DMS79 (cell line): Measurements from ENCODE around the gene EIF4B.
"Not testable (repeated sequence)": the region's sequence is repeated elsewhere in the genome, so short reads cannot be mapped to it uniquely, and the experiment has no call there.

Source experiments
- DNase-seq: peaks from one replicate; lab custom pipeline; 2025; lab: John Stamatoyannopoulos, UW

Gene EIF4B

GRCh38 chr12:53004178-53004577 is 2.1 kb upstream of the EIF4B start:
- DNase-seq: no peak

- no peak for DNase-seq
These were observed 1.7 kb upstream of the EIF4B start for GRCh38 chr12:53004582-53004981.

GRCh38 chr12:53005215-53005985 is 856 bp upstream of the EIF4B start:
- no peak for DNase-seq

- peak; percentile 21 for DNase-seq
These were observed 604 bp downstream of the EIF4B start for GRCh38 chr12:53006810-53007309.

- no peak for DNase-seq
These were observed 1.1 kb downstream of the EIF4B start for GRCh38 chr12:53007343-53007742.

DNA sequence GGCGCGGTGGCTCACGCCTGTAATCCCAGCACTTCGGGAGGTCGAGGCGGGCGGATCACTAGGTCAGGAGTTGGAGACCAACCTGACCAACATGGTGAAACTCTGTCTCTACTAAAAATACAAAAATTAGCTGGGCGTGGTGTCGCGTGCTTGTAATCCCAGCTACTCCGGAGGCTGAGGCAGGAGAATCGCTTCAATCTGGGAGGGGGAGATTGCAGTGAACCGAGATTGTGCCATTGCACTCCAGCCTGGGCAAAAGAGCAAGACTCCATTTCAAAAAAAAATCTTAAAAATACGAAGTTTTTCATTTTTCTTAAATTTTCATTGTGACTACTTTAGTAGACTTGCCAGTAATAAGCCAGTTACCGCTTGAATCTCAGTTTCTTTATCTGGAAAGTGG is 2.5 kb downstream of the EIF4B start:
- not testable (repeated sequence) for DNase-seq

DNA sequence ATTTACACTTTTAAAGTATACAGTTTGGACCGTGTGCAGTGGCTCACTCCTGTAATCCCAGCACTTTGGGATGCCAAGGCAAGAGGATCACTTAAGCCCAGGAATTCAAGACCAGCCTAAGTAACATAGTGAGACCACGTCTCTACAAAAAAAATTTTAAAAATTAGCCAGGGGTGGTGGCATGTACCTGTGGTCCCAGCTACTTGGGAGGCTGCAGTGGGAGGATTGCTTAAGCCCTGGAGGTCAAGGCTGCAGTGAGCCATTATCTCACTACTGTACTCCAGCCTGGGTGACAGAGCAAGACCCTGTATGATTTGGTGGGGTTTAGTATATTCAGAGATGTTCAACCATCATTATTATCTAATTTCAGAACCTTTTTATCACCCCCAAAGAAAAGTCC is 4.7 kb downstream of the EIF4B start:
- DNase-seq: no peak

DNA sequence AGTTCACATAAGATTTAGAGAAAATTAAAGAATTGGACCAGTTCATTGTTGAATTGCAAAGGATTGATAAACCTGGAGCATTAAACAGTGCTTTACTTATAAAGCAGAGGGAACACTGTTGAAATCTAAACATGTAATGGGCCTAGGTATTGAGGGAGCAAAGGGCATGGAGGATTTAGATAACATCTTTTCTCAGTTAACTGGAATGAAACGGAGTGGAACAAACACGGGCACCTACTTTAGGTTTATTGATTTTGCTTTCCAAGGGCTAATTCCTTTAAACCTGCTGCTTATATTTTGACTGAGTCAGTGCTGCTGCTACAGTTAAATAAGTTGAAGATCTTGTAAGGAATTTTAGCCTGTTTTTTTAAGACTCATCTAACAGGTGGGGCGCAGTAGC is 5.6 kb downstream of the EIF4B start:
- DNase-seq: no peak

GRCh38 chr12:53012928-53013327 is 6.7 kb downstream of the EIF4B start:
- no peak for DNase-seq

GRCh38 chr12:53014709-53015108 is 8.5 kb downstream of the EIF4B start:
- no peak for DNase-seq

- no peak for DNase-seq
These were observed 19.0 kb downstream of the EIF4B start for GRCh38 chr12:53025250-53025649.

DNA sequence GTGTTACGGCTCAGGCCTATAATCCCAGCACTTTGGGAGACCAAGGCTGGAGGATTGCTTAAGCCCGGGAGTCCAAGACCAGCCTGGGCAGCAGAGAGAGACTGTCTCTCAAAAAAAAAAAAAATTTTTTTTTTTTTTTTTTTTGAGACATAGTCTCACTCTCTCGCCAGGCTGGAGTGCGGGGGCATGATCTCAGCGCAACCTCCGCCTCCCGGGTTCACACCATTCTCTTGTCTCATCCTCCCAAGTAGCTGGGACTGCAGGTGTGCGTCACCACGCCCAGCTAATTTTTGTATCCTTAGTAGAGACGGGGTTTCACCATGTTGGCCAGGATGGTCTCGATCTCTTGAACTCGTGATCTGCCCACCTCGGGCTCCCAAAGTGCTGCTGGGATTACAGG is 20.8 kb downstream of the EIF4B start:
- DNase-seq: not testable (repeated sequence)

- no peak for DNase-seq
These were observed 25.4 kb downstream of the EIF4B start for GRCh38 chr12:53031616-53032015.

- DNase-seq: not testable (repeated sequence)
These were observed 27.6 kb downstream of the EIF4B start for GRCh38 chr12:53033832-53034231.

DNA sequence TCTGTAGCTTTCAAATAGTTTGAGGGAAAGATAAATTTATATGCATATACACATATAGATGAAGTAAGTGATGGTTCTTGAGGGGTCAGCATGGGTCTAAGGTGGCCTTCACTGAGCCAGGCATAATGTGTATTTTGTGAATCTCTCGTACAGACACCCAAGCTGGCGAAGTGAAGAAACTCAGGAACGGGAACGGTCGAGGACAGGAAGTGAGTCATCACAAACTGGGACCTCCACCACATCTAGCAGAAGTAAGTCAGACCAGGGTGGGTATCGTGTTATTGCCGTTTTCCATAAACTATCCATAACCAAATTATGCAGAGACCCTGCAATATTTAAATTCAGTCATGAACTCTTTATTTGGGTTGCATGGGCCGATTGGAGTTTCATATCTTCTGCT is 28.2 kb downstream of the EIF4B start:
- DNase-seq: no peak

DNA sequence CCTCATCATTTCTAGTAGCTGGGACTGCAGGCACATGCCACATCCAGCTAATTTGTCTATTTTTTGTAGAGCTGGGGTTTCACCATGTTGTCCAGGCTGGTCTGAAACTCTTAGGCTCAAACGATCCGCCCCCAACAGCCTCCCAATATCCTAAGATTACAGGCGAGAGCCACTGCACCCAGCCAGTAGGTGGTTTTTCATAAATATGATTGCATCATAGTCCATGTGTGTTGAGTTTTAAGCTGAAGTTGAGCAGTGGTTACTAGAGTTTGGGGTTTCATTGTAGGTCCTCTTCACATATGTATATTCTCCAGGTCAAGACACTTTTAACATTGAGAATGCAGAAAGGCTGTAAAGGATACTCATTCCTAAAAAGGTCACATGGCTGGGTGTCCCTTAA is 30.5 kb downstream of the EIF4B start:
- DNase-seq: no peak

GRCh38 chr12:53039851-53040250 is 33.6 kb downstream of the EIF4B start:
- no peak for DNase-seq

DNA sequence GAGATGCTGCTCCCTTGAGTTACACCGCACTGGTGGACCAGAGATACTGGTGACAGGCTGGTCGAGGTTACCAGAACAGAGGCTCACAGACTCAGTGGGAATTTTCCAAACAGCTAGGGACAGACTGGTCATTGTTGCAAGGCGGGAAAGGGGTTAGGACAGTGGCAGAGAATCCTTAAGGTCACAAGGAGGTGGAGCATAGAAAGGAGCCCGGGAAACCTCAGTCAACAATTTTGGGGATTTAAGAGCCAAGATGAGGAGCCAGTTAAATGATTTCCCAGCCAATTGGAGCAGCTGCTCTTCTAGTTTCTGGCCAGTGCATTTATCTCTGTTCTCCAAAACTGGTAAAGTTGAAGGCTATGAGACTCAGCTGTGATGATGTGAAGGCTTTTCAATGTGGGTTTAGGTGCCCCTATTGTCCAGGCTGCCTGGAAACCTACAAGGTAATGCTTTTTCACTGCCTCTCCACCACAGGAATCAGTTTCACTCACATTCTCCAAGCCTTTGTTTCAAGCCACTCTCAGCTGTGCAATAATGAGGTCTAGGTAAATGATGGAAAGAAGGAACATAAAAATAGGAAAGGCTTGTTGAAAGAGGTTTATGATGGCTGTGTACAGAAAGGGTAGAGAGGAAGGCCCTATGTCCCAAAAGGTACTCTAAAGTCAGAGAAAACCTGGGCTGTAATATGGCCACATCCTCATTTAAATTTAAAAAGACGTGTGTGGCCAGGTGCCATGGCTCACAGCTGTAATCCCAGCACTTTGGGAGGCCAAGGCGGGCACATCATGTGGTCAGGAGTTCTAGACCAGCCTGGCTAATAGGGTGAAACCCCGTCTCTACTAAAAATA is 36.6 kb downstream of the EIF4B start:
- DNase-seq: no peak

GRCh38 chr12:53044052-53044581 is 37.9 kb downstream of the EIF4B start:
- no peak for DNase-seq

DNA sequence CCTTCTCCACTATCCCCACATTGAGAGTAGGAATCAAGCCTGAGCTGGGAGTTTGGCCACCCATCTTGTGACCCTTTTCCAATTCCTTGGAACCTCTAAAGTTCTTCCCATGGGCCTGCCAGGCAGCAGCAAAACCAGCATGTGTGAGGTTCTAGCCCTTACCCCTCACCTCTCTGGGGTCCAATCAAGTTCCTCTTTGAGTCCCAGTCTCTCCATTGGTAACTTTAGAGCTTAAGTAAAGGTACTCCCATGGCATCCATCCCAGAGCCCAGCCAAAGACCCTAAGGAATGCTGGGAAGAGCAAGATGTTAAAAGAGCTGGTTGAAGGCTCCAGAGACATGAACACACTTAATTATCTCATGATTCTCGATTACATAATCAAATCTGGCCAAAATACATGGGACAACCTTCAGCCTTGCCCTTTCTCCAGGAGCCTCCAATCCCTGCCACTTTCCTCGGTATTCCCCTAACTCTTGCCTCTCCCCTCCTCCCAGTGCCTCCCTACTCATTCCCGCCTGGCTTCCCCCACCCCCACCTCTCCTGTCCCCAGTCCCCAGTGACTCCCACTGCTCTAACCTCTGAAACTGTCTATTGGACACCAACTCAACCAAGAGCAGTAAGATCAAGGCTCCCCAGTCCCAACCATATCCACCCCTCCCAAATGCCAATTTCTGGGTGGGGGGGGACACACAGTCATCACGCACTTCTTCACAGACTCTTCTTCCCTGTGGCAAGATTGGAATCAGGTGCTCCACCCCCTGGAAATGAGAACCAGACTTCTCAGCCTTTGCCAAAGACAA is 38.8 kb downstream of the EIF4B start:
- DNase-seq: no peak

DNA sequence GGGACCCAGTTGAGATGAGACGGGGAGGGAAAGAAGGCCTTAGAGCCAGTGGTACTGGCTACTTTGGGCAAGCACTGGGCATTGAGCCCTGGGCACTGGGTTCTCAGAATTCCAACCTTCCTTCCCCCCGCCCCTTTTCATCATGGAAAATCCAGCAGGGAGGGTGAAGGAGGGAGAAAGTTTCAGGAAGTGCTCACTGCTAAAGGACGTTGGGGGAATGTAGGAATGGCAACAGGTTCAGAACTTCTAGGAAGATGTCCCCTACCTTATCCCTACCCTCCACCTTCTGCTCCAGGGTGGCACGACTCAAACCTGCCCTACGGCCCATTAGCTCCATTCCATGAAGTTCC is 39.4 kb downstream of the EIF4B start:
- DNase-seq: no peak

DNA sequence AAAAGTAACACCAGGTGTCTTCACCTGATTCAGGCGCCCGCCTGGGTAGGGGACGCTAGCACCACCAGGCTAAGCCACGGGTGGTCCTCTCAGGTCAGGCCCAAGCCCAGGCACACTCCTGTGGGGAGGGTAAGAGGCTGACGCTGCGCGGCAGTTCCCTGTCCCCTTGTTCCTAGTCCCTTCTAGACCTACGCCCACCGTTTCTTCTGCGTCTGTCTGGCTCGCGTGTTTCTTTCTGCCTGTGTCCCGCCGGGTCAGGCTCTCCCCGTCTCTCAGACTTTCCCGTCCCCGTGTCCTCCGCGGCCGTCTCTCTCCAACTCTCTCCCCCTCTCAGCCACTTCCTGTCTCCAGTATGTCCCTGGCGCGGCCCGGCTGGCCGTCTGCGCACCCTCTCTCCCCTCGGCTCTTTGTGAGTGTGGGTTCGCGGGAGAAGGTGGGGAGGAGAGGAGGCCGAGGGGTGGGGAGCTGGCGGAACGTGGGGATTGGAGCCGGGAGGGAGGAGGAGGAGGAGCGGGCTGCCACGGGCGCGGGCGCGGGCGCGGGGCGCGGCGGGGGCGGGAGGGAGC is 40.5 kb downstream of the EIF4B start:
- DNase-seq: no peak
